Activated CD4-positive, alpha-beta T cell treated with anti-CD3 and anti-CD28 coated beads, Interleukin-2, amount 10 ng/mL, durations not matched to agents 7 days and 5 days (primary cell): ENCODE measurements around the gene TRPM2. TPM values are rescaled to one million over a fixed set of nuclear protein-coding genes. Genes with fewer than 3 reads are reported as not detected.

Experiments used
- CTCF ChIA-PET: fragments of 350-600 bp; sonication (Branson Sonifier 250); formaldehyde crosslinking; loops from one replicate; lab custom pipeline; 2021; ENCODE audit warnings: antibody characterized with exemption; lab: Charles Lee
- POLR2A ChIA-PET: fragments of 350-600 bp; sonication (Branson Sonifier 250); formaldehyde crosslinking; loops from one replicate; lab custom pipeline; 2021; ENCODE audit warnings: antibody characterized with exemption; lab: Charles Lee
- DNase-seq: peaks from one replicate; pipeline ENCODE4 v3.0.0-alpha.2; 2020
- H3K27ac Mint-ChIP-seq: one replicate; pipeline ENCODE4 v1.8.0; 2021; ENCODE audit warnings: mild to moderate bottlenecking, moderate library complexity, mixed read lengths
- H3K27me3 Mint-ChIP-seq: one replicate; pipeline ENCODE4 v1.8.0; 2021; ENCODE audit warnings: mixed read lengths
- H3K36me3 Mint-ChIP-seq: one replicate; pipeline ENCODE4 v1.8.0; 2021; ENCODE audit warnings: low read depth, mixed read lengths
- H3K4me1 Mint-ChIP-seq: one replicate; pipeline ENCODE4 v1.8.0; 2021; ENCODE audit warnings: mixed read lengths
- H3K4me3 Mint-ChIP-seq: one replicate; pipeline ENCODE4 v1.8.0; 2021; ENCODE audit warnings: mild to moderate bottlenecking, moderate library complexity, mixed read lengths
- H3K9me3 Mint-ChIP-seq: one replicate; pipeline ENCODE4 v1.8.0; 2021; ENCODE audit warnings: mixed read lengths
- total RNA-seq, 2 experiments: library from RNA; stranded (reverse); gene quantifications; one replicate each; pipeline ENCODE4 v1.2.3, GENCODE V29; 2021

The TRPM2 gene
- total RNA-seq, 2 experiments from 2014 or later, result 13.9 to 15.2 TPM

DNA sequence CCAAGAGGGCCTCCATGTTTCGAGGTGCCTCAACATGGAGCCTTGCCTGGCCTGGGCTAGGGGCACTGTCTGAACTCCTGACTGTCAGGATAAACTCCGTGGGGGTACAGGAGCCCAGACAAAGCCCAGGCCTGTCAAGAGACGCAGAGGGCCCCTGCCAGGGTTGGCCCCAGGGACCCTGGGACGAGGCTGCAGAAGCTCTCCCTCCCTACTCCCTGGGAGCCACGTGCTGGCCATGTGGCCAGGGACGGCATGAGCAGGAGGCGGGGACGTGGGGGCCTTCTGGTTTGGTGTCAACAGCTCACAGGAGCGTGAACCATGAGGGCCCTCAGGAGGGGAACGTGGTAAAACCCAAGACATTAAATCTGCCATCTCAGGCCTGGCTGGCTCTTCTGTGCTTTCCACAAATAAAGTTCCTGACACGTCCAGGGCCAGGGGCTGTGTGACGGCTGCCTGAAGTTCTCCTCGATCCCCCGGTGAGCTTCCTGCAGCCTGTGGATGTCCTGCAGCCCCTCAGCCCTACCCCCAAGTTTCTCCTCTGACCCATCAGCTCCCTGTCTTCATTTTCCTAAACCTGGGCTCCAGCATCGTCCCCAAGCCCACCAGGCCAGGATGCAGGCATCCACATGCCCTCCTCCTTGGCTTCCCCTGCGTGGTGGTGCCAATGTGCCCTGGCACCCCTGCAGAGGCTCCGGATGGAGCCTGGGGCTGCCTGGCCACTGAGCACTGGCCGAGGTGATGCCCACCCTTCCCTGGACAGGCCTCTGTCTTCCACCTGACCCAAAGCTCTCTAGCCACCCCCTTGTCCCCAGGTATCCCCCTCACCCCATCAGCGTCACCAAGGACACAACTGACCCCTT, 89.1 kb downstream of the TRPM2 start:
- Mint-ChIP-seq H3K27me3 (peaks cover 8% of the 10 kb centered on the region), H3K36me3 (no peaks in the 10 kb centered on the region), H3K27ac (no peak overlapping the region), H3K9me3 (no peaks in the 10 kb centered on the region), H3K4me3 (no peak overlapping the region), H3K4me1 (no peaks in the 10 kb centered on the region)
- no peak for DNase-seq
- CTCF ChIA-PET, result interaction anchor here (0.8 to 1.8 kb wide), 2 partner anchors 12 to 21 kb away, joined by 3 to 4 read pairs; no protein-coding TSS in a partner anchor
- POLR2A ChIA-PET, result no interaction called here

DNA sequence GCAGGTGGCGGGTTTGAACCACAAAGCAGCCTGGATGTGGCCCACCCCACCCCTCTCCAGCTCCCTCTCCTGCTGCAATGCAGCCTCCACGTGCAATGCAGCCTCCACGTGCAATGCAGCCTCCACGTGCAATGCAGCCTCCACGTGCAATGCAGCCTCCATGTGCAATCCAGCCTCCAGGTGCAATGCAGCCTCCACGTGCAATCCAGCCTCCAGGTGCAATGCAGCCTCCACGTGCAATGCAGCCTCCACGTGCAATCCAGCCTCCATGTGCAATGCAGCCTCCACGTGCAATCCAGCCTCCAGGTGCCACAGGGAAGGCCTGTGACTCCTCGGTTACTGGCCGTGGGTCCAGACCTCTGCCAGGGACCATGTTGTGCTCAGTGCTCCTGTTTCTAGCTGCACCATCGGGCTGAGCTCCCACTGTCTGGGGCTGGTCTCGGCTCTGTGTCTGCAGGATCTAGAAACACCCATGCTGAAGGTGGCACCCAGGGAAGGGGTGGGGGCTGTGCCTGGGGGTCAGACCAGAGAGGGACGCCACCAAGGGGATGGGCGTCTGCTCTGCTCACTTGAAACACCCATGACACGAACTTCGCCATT, 90.0 kb downstream of the TRPM2 start:
- peaks cover 8% of the 10 kb centered on the region for H3K27me3 Mint-ChIP-seq
- H3K27ac Mint-ChIP-seq, result no peak overlapping the region
- H3K36me3 Mint-ChIP-seq, result no peaks in the 10 kb centered on the region
- H3K4me3 Mint-ChIP-seq, result no peak overlapping the region
- ChIA-PET POLR2A (no interaction called here), CTCF (interaction anchor here (0.8 to 1.8 kb wide), 3 partner anchors 10 to 22 kb away, joined by 3 to 4 read pairs (median 3); no protein-coding TSS in a partner anchor)
- H3K9me3 Mint-ChIP-seq, result no peaks in the 10 kb centered on the region
- no peaks in the 10 kb centered on the region for H3K4me1 Mint-ChIP-seq
- DNase-seq, result no peak

DNA sequence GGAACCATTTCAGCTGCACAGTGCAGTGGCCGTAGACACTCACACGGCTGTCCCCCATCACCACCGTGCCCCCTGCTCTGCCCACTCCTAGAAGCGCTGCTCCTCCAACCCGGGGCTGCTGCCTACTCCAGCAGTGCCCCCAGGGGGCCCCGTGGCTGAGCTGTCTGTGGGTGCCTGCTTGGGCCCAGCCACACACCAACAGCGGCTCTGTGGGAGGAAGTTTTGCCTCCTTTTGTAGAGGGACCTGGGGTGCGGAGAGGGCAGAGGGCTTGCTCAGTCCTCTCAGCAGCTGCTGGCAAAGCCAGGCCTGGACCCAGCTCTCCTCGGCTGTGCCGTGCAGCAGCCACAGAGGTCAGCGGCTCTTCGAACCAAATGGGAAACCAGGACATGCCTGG, 90.5 kb downstream of the TRPM2 start:
- ChIA-PET CTCF (interaction anchor here (0.9 to 1.8 kb wide), 2 partner anchors 11 to 14 kb away, joined by 3 to 4 read pairs; no protein-coding TSS in a partner anchor), POLR2A (interaction anchor here (0.6 kb wide), 1 partner anchor 127 kb away, joined by 3 read pairs; no protein-coding TSS in a partner anchor)
- no peaks in the 10 kb centered on the region for H3K4me1 Mint-ChIP-seq
- H3K9me3 Mint-ChIP-seq, result no peaks in the 10 kb centered on the region
- H3K36me3 Mint-ChIP-seq, result no peaks in the 10 kb centered on the region
- H3K4me3 Mint-ChIP-seq, result no peak overlapping the region
- no peak for DNase-seq
- H3K27ac Mint-ChIP-seq, result no peak overlapping the region
- H3K27me3 Mint-ChIP-seq, result peaks cover 8% of the 10 kb centered on the region

- Mint-ChIP-seq H3K4me1 (no peaks in the 10 kb centered on the region), H3K36me3 (no peaks in the 10 kb centered on the region), H3K9me3 (no peaks in the 10 kb centered on the region), H3K4me3 (no peak overlapping the region), H3K27ac (no peak overlapping the region), H3K27me3 (peaks cover 12% of the 10 kb centered on the region)
- ChIA-PET CTCF (interaction anchor here (0.5 to 0.9 kb wide), 2 partner anchors 11 to 100 kb away, joined by 3 to 4 read pairs; no protein-coding TSS in a partner anchor), POLR2A (interaction anchor here (0.6 kb wide), 1 partner anchor 127 kb away, joined by 3 read pairs; no protein-coding TSS in a partner anchor)
- DNase-seq, result no peak
These were observed 91.0 kb downstream of the TRPM2 start for GRCh38 chr21:44444286-44444931.

- Mint-ChIP-seq H3K36me3 (no peaks in the 10 kb centered on the region), H3K27ac (no peak overlapping the region), H3K9me3 (no peaks in the 10 kb centered on the region), H3K4me3 (no peak overlapping the region), H3K4me1 (no peaks in the 10 kb centered on the region), H3K27me3 (peaks cover 12% of the 10 kb centered on the region)
- CTCF ChIA-PET, result interaction anchor here (0.5 kb wide), 1 partner anchor 99 kb away, joined by 4 read pairs; no protein-coding TSS in a partner anchor
- POLR2A ChIA-PET, result no interaction called here
- DNase-seq, result no peak
These were observed 91.9 kb downstream of the TRPM2 start for GRCh38 chr21:44445145-44445812.

DNA sequence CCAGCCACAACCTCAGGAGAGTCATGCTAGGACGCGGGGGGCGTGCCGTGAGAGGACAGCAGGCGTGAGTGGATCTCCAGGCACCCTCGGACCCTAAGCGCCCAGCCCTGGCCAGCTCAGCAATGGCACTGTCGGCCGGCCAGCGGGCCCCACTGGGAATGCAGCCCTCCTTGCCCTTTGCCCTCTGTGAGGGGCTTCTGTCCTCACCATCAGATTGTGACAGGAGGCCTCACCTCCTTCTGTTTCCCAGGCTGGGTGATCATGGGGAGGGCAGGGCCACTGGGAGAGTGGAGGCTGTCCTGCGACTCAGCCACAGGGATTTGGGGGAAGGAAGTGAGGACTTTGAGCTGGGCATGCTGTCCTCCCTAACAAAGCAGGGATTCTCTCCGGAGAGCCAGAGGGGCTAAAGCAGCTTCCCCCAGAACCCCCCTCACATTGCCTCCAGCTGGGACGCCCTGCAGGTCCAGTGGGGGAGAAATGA, 95.3 kb downstream of the TRPM2 start:
- POLR2A ChIA-PET, result no interaction called here
- no peak overlapping the region for H3K27ac Mint-ChIP-seq
- DNase-seq, result no peak

DNA sequence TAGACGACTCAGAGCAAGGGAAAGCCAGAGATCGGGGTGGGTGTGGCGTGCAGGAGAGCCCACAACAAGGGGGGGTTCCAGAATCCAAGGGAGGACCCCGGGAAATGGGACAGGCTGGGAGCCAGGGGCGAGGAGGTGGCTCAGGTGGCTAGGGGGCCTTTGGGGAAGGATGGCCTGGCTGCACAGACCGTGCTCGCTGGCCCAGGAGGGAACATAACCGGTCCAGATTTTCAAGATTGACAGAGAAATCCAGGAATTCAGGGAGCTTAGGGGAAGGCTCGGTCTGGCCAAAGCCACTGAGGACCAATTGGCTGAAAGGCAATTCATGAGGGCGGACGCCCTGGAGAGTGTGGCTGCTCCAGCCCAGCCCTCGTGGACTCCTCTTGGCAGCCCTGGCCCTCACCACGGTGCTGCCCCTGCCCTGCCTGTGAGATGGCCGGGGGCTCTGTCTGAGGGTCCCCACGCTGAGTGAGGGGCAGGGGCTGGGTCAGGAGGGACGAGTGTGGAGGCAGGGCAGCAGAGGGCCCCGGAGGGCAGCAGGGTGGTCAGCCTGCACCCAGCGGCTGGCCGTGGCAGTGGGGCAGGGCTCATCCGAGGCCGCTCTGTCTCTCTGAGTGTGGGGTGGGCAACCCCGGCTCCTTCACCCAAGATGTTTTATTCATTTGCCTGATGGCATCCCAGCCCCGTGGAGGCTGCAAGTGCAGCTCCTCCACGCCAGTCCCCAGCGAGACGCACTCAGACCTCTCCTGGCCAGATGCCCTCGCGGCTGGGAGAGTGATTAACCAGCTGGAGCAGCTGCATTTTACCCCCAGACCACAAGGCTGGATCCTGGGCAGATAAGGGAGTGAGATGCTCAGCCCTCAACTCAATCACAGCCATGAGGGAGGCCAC, 96.3 kb downstream of the TRPM2 start:
- no peaks in the 10 kb centered on the region for H3K36me3 Mint-ChIP-seq
- H3K4me3 Mint-ChIP-seq, result no peak overlapping the region
- ChIA-PET POLR2A (no interaction called here), CTCF (interaction anchor here (0.5 kb wide), 1 partner anchor 53 kb away, joined by 3 read pairs; no protein-coding TSS in a partner anchor)
- DNase-seq, result no peak
- no peak overlapping the region for H3K27ac Mint-ChIP-seq
- H3K4me1 Mint-ChIP-seq, result peaks cover 6% of the 10 kb centered on the region
- peaks cover 43% of the 10 kb centered on the region for H3K27me3 Mint-ChIP-seq
- H3K9me3 Mint-ChIP-seq, result peaks cover 9% of the 10 kb centered on the region

More for the DNA sequence above, 95.3 kb downstream of the TRPM2 start:
- Mint-ChIP-seq H3K9me3 (no peaks in the 10 kb centered on the region), H3K4me3 (no peak overlapping the region), H3K36me3 (no peaks in the 10 kb centered on the region), H3K4me1 (no peaks in the 10 kb centered on the region), H3K27me3 (peaks cover 33% of the 10 kb centered on the region)
- CTCF ChIA-PET, result no interaction called here

- peaks cover 40% of the 10 kb centered on the region for H3K27me3 Mint-ChIP-seq
- no peak overlapping the region for H3K4me3 Mint-ChIP-seq
- no peak for DNase-seq
- POLR2A ChIA-PET, result no interaction called here
- H3K9me3 Mint-ChIP-seq, result peaks cover 10% of the 10 kb centered on the region
- CTCF ChIA-PET, result no interaction called here
- H3K36me3 Mint-ChIP-seq, result no peaks in the 10 kb centered on the region
- H3K27ac Mint-ChIP-seq, result no peak overlapping the region
- peaks cover 6% of the 10 kb centered on the region for H3K4me1 Mint-ChIP-seq
These were observed 97.0 kb downstream of the TRPM2 start for GRCh38 chr21:44450402-44450801.

DNA sequence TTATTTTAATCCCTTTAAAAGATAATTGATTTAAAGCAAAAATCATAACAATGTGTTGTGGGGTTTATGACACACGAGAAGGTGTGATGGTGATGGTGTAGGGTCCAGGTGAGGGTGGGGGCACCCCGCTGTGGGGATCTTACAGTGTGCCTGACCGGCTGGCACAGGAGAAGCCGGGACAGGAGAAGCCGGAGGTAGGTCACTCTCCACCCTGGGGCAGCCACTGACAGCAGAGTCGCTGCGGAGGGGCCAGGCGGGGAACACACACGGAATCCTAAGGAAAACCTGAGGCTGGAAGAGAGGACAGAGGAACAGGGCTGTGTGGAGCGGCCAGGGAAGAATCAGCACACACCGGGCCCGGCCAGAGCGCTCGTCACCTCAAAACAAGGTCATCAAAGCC, 97.6 kb downstream of the TRPM2 start:
- Mint-ChIP-seq H3K4me3 (no peak overlapping the region), H3K27me3 (peaks cover 40% of the 10 kb centered on the region), H3K9me3 (peaks cover 10% of the 10 kb centered on the region), H3K4me1 (peaks cover 8% of the 10 kb centered on the region), H3K27ac (no peak overlapping the region), H3K36me3 (no peaks in the 10 kb centered on the region)
- ChIA-PET POLR2A (no interaction called here), CTCF (no interaction called here)
- DNase-seq, result no peak

- no peak overlapping the region for H3K4me3 Mint-ChIP-seq
- ChIA-PET POLR2A (no interaction called here), CTCF (no interaction called here)
These were observed 99.7 kb downstream of the TRPM2 start for GRCh38 chr21:44453120-44453519.

DNA sequence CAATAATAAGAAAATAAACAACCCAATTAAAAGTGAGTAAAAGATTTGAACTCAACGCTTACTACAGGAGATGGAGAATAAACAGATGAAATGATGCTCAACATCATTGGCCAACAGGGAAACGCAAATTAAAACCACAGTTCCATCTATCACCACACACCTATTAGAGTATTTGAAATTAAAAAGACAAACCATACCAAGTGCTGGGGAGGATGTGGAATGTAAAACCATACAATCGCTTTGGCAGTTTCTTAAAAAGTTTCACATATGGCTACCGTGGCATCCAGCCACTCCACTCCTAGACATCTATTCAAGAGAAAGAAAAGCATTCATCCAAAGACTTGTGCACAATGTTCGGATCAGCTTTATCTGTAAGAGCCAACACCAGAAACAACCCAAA, 100.6 kb downstream of the TRPM2 start:
- CTCF ChIA-PET, result no interaction called here
- H3K27ac Mint-ChIP-seq, result no peak overlapping the region
- H3K36me3 Mint-ChIP-seq, result no peaks in the 10 kb centered on the region
- peaks cover 10% of the 10 kb centered on the region for H3K9me3 Mint-ChIP-seq
- DNase-seq, result no peak
- H3K27me3 Mint-ChIP-seq, result peaks cover 34% of the 10 kb centered on the region
- POLR2A ChIA-PET, result no interaction called here
- peak overlapping the region; percentile 56 for H3K4me3 Mint-ChIP-seq
- H3K4me1 Mint-ChIP-seq, result peaks cover 14% of the 10 kb centered on the region

More at GRCh38 chr21:44453120-44453519, 99.7 kb downstream of the TRPM2 start:
- peaks cover 35% of the 10 kb centered on the region for H3K27me3 Mint-ChIP-seq
- H3K4me1 Mint-ChIP-seq, result peaks cover 13% of the 10 kb centered on the region
- no peaks in the 10 kb centered on the region for H3K36me3 Mint-ChIP-seq
- no peak overlapping the region for H3K27ac Mint-ChIP-seq
- H3K9me3 Mint-ChIP-seq, result peaks cover 10% of the 10 kb centered on the region
- no peak for DNase-seq
